ENCODE results near the gene MLST8. TPM values are rescaled to one million over a fixed set of nuclear protein-coding genes. Genes with fewer than 3 reads are reported as not detected.

Gene MLST8
- total RNA-seq, 2 donors from 2014 or later, result 32.4 to 59.0 TPM

DNA sequence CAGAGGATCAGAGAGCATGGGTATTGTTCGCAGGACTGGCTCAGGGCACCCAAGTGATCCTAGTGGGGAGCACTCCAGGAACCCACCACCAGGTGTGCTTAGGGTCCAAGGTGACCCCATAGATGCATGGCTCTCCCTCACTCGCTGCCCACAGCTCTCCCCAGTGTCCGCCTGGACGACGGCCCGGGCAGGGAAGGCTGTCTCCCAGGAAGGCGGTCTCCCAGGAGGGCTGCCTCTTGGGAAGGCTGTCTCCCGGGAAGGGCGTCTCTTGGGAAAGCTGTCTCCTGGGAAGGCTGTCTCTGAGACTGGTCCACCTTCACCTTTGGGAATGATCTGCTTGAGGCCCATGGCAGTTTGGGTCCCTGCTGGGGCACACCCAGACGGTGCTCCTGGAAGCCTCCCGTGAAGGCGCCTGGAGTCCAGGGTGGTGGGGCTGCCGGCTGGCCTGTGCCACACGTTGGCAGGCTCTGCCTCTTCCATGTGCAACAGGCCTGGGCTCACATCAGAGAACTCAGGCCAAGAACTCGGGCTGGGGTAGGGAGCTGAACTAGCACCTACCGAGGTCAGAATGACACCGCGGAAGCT, 41.1 kb downstream of the MLST8 start:
- Histone ChIP-seq H3K27me3 (no peaks in the 10 kb centered on the region), H3K27ac (no peak overlapping the region), H3K4me3 (no peak overlapping the region), H3K4me1 (peaks cover 9% of the 10 kb centered on the region), H3K9me3 (no peaks in the 10 kb centered on the region), H3K36me3 (replicated peaks in 1 of 2; ENCODE audit: insufficient read depth in 1 of 2, low read depth in 2 of 2) (peaks cover 10 to 13% of the 10 kb centered on the region in 2 donors)
- intact Hi-C loops (cut with DNase I), result no loop called here
- 89 to 100% methylated on average over 3 to 18 of the region's 18 CpGs for WGBS, 2 donors
- ATAC-seq, result no peak
- DNase-seq, result no peak
- no peak for TF ChIP-seq POLR2A (IDR thresholded peaks at IDR 0.05)
- TF ChIP-seq CTCF (IDR thresholded peaks at IDR 0.05), result no peak

- peaks cover 23% of the 10 kb centered on the region for H3K4me1 ChIP-seq
- TF ChIP-seq POLR2A (IDR thresholded peaks at IDR 0.05) (no peak), CTCF (IDR thresholded peaks at IDR 0.05) (no peak)
- intact Hi-C loops (cut with DNase I), result no loop called here
- peak overlapping the region; percentile 86 to 94 (median 90) for H3K27ac ChIP-seq
- peak; percentile 33 for ATAC-seq
- WGBS, 2 donors, result 4 to 5% methylated on average over 18 to 35 of the region's 35 CpGs
- peak; percentile 56 to 74 (median 65) for DNase-seq
- no peaks in the 10 kb centered on the region for H3K27me3 ChIP-seq
- peak overlapping the region; percentile 33 to 44 for H3K4me3 ChIP-seq
- H3K9me3 ChIP-seq, result no peaks in the 10 kb centered on the region
- H3K36me3 ChIP-seq (replicated peaks in 1 of 2; ENCODE audit: insufficient read depth in 1 of 2, low read depth in 2 of 2), result peaks cover 8 to 22% of the 10 kb centered on the region in 2 donors
These were observed 45.5 kb downstream of the MLST8 start for GRCh38 chr16:2250652-2251295.

DNA sequence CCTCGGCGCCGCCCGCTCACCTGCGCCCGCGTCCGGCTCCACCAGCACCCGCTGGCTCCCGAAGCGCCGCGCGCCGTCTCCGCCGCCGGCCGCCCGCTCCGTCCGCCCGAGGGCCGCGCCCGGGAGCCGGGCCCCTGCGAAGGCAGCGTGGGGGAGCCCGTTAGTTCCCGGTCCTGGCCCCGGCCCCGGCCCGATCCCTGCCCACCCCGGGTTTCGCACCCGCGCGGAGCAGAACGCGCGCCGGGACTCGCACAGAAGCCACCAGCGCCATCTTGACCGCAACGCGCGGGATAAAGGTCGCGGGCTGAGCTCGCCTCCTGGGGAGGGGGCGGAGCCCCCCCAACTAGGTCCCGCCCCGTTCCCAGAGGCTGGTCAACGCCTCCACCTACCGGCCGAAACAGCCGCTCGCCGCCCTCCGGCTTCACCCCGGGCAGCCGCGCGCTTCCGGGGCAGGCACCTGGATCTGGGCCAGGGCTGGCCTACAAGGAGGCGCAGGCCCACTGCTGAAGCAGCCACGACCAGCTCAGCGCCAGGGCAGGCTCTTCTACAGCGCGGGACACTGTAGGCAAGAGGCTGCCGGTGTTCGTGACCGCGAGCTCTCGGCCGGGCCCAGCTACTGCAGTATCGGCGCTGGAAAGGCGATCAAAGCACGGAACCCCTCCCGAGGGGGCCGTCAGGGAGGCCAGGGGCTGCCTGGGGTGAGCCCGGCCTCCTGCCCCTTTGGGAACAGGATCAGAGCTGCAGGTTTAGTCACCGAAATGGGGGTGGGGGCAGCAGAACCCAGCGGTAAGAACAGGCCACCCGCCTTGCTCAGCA, 46.2 kb downstream of the MLST8 start, which contains the start of gene ECI1:
TSS of gene ECI1 (minus strand) at position 292 of the 816 bp plus-strand sequence. CDS start at position 271, 21 bp downstream.
- 1% methylated on average over 50 of the region's 88 CpGs; no CpG with 5 or more reads in 1 of the 2 donors for WGBS, 2 donors
- H3K27ac ChIP-seq, result peak within 1 kb of the TSS; percentile 86 to 94 (median 90)
- peak; percentile 55 to 97 (median 90) for TF ChIP-seq CTCF (IDR thresholded peaks at IDR 0.05)
- peak; percentile 87 to 91 (median 88) for TF ChIP-seq POLR2A (IDR thresholded peaks at IDR 0.05)
- peak; percentile 96 to 98 (median 98) for DNase-seq
- H3K36me3 ChIP-seq (replicated peaks in 1 of 2; ENCODE audit: insufficient read depth in 1 of 2, low read depth in 2 of 2), result peaks cover 8 to 20% of the 10 kb centered on the region in 2 donors
- no peaks in the 10 kb centered on the region for H3K27me3 ChIP-seq
- no peaks in the 10 kb centered on the region for H3K9me3 ChIP-seq
- intact Hi-C loops (cut with DNase I), result no loop called here
- H3K4me3 ChIP-seq, result peak within 1 kb of the TSS; percentile 33 to 44
- H3K4me1 ChIP-seq, result peaks cover 23% of the 10 kb centered on the region
- peak; percentile 98 for ATAC-seq

DNA sequence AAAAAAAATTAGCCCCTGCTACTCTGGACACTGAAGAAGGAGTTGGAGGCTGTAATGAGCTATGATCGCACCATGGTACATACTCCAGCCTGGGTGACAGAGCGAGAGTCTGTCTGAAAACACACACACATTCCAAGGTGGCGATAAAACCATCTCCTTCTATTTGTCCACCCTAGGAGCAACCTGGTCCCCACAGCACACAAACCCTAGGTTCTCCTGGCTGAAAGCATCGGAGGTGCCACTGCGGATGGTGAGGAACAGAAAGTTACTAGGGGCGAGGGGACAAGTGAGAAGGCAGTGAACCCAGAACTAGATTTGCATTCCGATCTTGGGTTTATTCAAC, 47.5 kb downstream of the MLST8 start:
- intact Hi-C loops (cut with DNase I), result no loop called here
- H3K9me3 ChIP-seq, result no peaks in the 10 kb centered on the region
- peaks cover 8 to 26% of the 10 kb centered on the region in 2 donors for H3K36me3 ChIP-seq (replicated peaks in 1 of 2; ENCODE audit: insufficient read depth in 1 of 2, low read depth in 2 of 2)
- H3K27ac ChIP-seq, result peak overlapping the region in 3 of 4 donors; percentile 86 to 94 (median 92)
- ATAC-seq, result no peak
- DNase-seq, result no peak
- peaks cover 23% of the 10 kb centered on the region for H3K4me1 ChIP-seq
- TF ChIP-seq CTCF (IDR thresholded peaks at IDR 0.05), result no peak
- no peak for TF ChIP-seq POLR2A (IDR thresholded peaks at IDR 0.05)
- WGBS, 2 donors, result 95 to 97% methylated on average over 7 of the region's 7 CpGs
- H3K27me3 ChIP-seq, result no peaks in the 10 kb centered on the region
- H3K4me3 ChIP-seq, result no peak overlapping the region

Data from body of pancreas (tissue), 4 donors.